HEK293 (cell line): ENCODE results near the gene SMNDC1.

Experiments used
- CTCF ChIA-PET: fragments of 350-600 bp; formaldehyde crosslinking; extraction: SDS; loops from one replicate; lab custom pipeline; 2021; ENCODE audit warnings: antibody characterized with exemption; lab: Yijun Ruan, JAX
- POLR2A ChIA-PET: fragments of 300-600 bp; formaldehyde crosslinking; extraction: SDS; loops from one replicate; lab custom pipeline; 2020; ENCODE audit warnings: antibody characterized with exemption, inconsistent platforms; lab: Yijun Ruan, JAX
- H3K27ac ChIP-seq: fragments of 200-500 bp; sonication (Bioruptor generic); 2 replicates; pipeline ENCODE4 v1.5.1; 2014; ENCODE audit warnings: low read depth, low read length, control low read depth, inconsistent platforms; ENCODE audit errors: extremely low read depth
- H3K36me3 ChIP-seq, 2 experiments: fragments of 200-500 bp in 1 of 2; sonication (Bioruptor generic) in 1 of 2; 1 replicate in 1 of 2; 2 replicates in 1 of 2; pipeline ENCODE4 v1.5.1; 2014 to 2017; ENCODE audit warnings: inconsistent platforms in 2 of 2, low read length in 2 of 2; ENCODE audit not compliant: control insufficient read depth in 2 of 2, insufficient read depth in 1 of 2
- H3K4me1 ChIP-seq: fragments of 200-500 bp; sonication (Bioruptor generic); 2 replicates; pipeline ENCODE4 v1.5.1; 2014; ENCODE audit warnings: mild to moderate bottlenecking, low read length, inconsistent platforms; ENCODE audit not compliant: control insufficient read depth, insufficient read depth
- H3K4me3 ChIP-seq: 2 replicates; pipeline ENCODE4 v1.5.1; 2011; ENCODE audit warnings: low read depth, mild to moderate bottlenecking, control low read depth, low read length, moderate library complexity
- H3K9me3 ChIP-seq: fragments of 200-500 bp; sonication (Bioruptor generic); 2 replicates; pipeline ENCODE4 v1.5.1; 2014; ENCODE audit warnings: low read depth, low read length, inconsistent platforms; ENCODE audit not compliant: control insufficient read depth, insufficient read depth
- FEZF1 ChIP-seq: fragments of 450-650 bp; formaldehyde crosslinking; IDR thresholded peaks from 2 replicates; pipeline ENCODE4 v1.5.1; 2016; ENCODE audit warnings: missing biosample characterization, missing genetic modification characterization
- IKZF3 ChIP-seq: fragments of 450-650 bp; IDR thresholded peaks from 2 replicates; pipeline ENCODE4 v1.5.0; 2018; ENCODE audit warnings: missing biosample characterization, mild to moderate bottlenecking, missing genetic modification characterization, moderate library complexity
- KLF10 ChIP-seq: fragments of 450-650 bp; IDR thresholded peaks from 2 replicates; pipeline ENCODE4 v1.5.1; 2018; ENCODE audit warnings: missing biosample characterization, mild to moderate bottlenecking, missing genetic modification characterization
- KLF8 ChIP-seq: fragments of 450-650 bp; formaldehyde crosslinking; IDR thresholded peaks from 2 replicates; pipeline ENCODE4 v1.5.1; 2016; ENCODE audit warnings: missing biosample characterization, missing genetic modification characterization
- OSR2 ChIP-seq: fragments of 450-650 bp; formaldehyde crosslinking; IDR thresholded peaks from 2 replicates; pipeline ENCODE4 v1.5.1; 2016; ENCODE audit warnings: missing biosample characterization, missing genetic modification characterization
- OVOL3 ChIP-seq: fragments of 450-650 bp; formaldehyde crosslinking; IDR thresholded peaks from 2 replicates; pipeline ENCODE4 v1.5.1; 2016; ENCODE audit warnings: missing biosample characterization, missing genetic modification characterization
- SCRT2 ChIP-seq: fragments of 450-650 bp; formaldehyde crosslinking; IDR thresholded peaks from 2 replicates; pipeline ENCODE4 v1.5.1; 2016; ENCODE audit warnings: missing biosample characterization, missing genetic modification characterization
- SP2 ChIP-seq: fragments of 450-650 bp; formaldehyde crosslinking; IDR thresholded peaks from 2 replicates; pipeline ENCODE4 v1.5.1; 2016; ENCODE audit warnings: missing biosample characterization, missing genetic modification characterization
- SP7 ChIP-seq: fragments of 450-650 bp; formaldehyde crosslinking; IDR thresholded peaks from 2 replicates; pipeline ENCODE4 v1.5.1; 2016; ENCODE audit warnings: missing biosample characterization, missing genetic modification characterization
- YY2 ChIP-seq: fragments of 450-650 bp; formaldehyde crosslinking; IDR thresholded peaks from 2 replicates; pipeline ENCODE4 v1.5.1; 2016; ENCODE audit warnings: missing biosample characterization, missing genetic modification characterization
- ZBTB1 ChIP-seq: fragments of 450-650 bp; formaldehyde crosslinking; IDR thresholded peaks from 2 replicates; pipeline ENCODE4 v1.5.1; 2016; ENCODE audit warnings: missing biosample characterization, missing genetic modification characterization
- ZEB2 ChIP-seq: fragments of 450-650 bp; formaldehyde crosslinking; IDR thresholded peaks from 2 replicates; pipeline ENCODE4 v1.5.1; 2016; ENCODE audit warnings: missing biosample characterization, missing genetic modification characterization
- ZFP3 ChIP-seq: fragments of 450-650 bp; formaldehyde crosslinking; IDR thresholded peaks from 2 replicates; pipeline ENCODE4 v1.5.1; 2016; ENCODE audit warnings: low read depth, missing biosample characterization, missing genetic modification characterization
- ZNF2 ChIP-seq: fragments of 450-650 bp; formaldehyde crosslinking; IDR thresholded peaks from 2 replicates; pipeline ENCODE4 v1.5.1; 2016; ENCODE audit warnings: missing biosample characterization, missing genetic modification characterization
- ZNF214 ChIP-seq: fragments of 450-650 bp; formaldehyde crosslinking; IDR thresholded peaks from 2 replicates; pipeline ENCODE4 v1.5.1; 2017; ENCODE audit warnings: missing biosample characterization, mild to moderate bottlenecking, missing genetic modification characterization, borderline replicate concordance
- ZNF239 ChIP-seq: fragments of 450-650 bp; formaldehyde crosslinking; IDR thresholded peaks from 2 replicates; pipeline ENCODE4 v1.5.1; 2016; ENCODE audit warnings: missing biosample characterization, missing genetic modification characterization
- ZNF280C ChIP-seq: fragments of 450-650 bp; formaldehyde crosslinking; IDR thresholded peaks from 2 replicates; pipeline ENCODE4 v1.5.1; 2016; ENCODE audit warnings: missing biosample characterization, missing genetic modification characterization
- ZNF350 ChIP-seq: fragments of 450-650 bp; formaldehyde crosslinking; IDR thresholded peaks from 2 replicates; pipeline ENCODE4 v1.5.0; 2017; ENCODE audit warnings: missing biosample characterization, mild to moderate bottlenecking, missing genetic modification characterization
- ZNF366 ChIP-seq: fragments of 450-650 bp; formaldehyde crosslinking; conservative IDR thresholded peaks from 2 replicates; pipeline ENCODE4 v1.5.1; 2016; ENCODE audit warnings: missing biosample characterization, missing genetic modification characterization
- ZNF426 ChIP-seq: fragments of 450-650 bp; formaldehyde crosslinking; IDR thresholded peaks from 2 replicates; pipeline ENCODE4 v1.5.1; 2017; ENCODE audit warnings: missing biosample characterization, missing genetic modification characterization, mild to moderate bottlenecking, inconsistent platforms, moderate library complexity
- ZNF48 ChIP-seq: fragments of 450-650 bp; formaldehyde crosslinking; IDR thresholded peaks from 2 replicates; pipeline ENCODE4 v1.5.1; 2016; ENCODE audit warnings: missing biosample characterization, missing genetic modification characterization
- ZNF585B ChIP-seq: fragments of 450-650 bp; formaldehyde crosslinking; IDR thresholded peaks from 2 replicates; pipeline ENCODE4 v1.5.1; 2016; ENCODE audit warnings: missing biosample characterization, missing genetic modification characterization
- ZNF600 ChIP-seq: fragments of 450-650 bp; formaldehyde crosslinking; IDR thresholded peaks from 2 replicates; pipeline ENCODE4 v1.5.1; 2016; ENCODE audit warnings: missing biosample characterization, missing genetic modification characterization
- ZNF629 ChIP-seq: fragments of 450-650 bp; formaldehyde crosslinking; IDR thresholded peaks from 2 replicates; pipeline ENCODE4 v1.5.1; 2017; ENCODE audit warnings: missing biosample characterization, missing genetic modification characterization
- ZNF654 ChIP-seq: fragments of 450-650 bp; formaldehyde crosslinking; IDR thresholded peaks from 2 replicates; pipeline ENCODE4 v1.5.1; 2016; ENCODE audit warnings: low read depth, missing biosample characterization, missing genetic modification characterization
- ZNF692 ChIP-seq: fragments of 450-650 bp; formaldehyde crosslinking; IDR thresholded peaks from 2 replicates; pipeline ENCODE4 v1.5.1; 2016; ENCODE audit warnings: missing biosample characterization, missing genetic modification characterization
- ZNF707 ChIP-seq: fragments of 450-650 bp; formaldehyde crosslinking; IDR thresholded peaks from 2 replicates; pipeline ENCODE4 v1.5.1; 2016; ENCODE audit warnings: missing biosample characterization, missing genetic modification characterization
- ZSCAN30 ChIP-seq: fragments of 450-650 bp; IDR thresholded peaks from 2 replicates; pipeline ENCODE4 v1.5.1; 2018; ENCODE audit warnings: missing biosample characterization, mild to moderate bottlenecking, missing genetic modification characterization, moderate library complexity
- TF ChIP-seq, protein P1 (sequence below): fragments of 450-650 bp; formaldehyde crosslinking; IDR thresholded peaks from 2 replicates; pipeline ENCODE4 v1.5.1; 2016; ENCODE audit warnings: missing biosample characterization, missing genetic modification characterization
- TF ChIP-seq, protein P2 (sequence below): fragments of 450-650 bp; formaldehyde crosslinking; IDR thresholded peaks from 2 replicates; pipeline ENCODE4 v1.5.1; 2016; ENCODE audit warnings: missing biosample characterization, missing genetic modification characterization, low read depth
- TF ChIP-seq, protein P3 (sequence below): sonication (generic); formaldehyde crosslinking; IDR thresholded peaks from 2 replicates; pipeline ENCODE4 v1.8.1; 2022; ENCODE audit warnings: mild to moderate bottlenecking, moderate library complexity, missing genetic modification reagents

Gene SMNDC1

GRCh38 chr10:110279407-110279986, 25.2 kb downstream of the SMNDC1 start:
- Histone ChIP-seq H3K9me3 (no peaks in the 10 kb centered on the region), H3K36me3 (peaks cover 11 to 13% of the 10 kb centered on the region in 2 experiments), H3K27ac (no peak overlapping the region), H3K4me3 (no peak overlapping the region), H3K4me1 (peaks cover 11% of the 10 kb centered on the region)
- POLR2A ChIA-PET: no interaction called here
- CTCF ChIA-PET: interaction anchor here (0.6 to 7.6 kb wide), 31 partner anchors 9 to 404 kb away, joined by 3 to 119 read pairs (median 5); partner anchors contain the start of gene MXI1
- TF ChIP-seq ZNF707 (tag by site-specific recombination) (no peak), ZNF214 (tag by site-specific recombination) (no peak), FEZF1 (tag by site-specific recombination) (peak; percentile 46), SCRT2 (tag by site-specific recombination) (no peak), KLF8 (tag by site-specific recombination) (no peak), ZNF629 (peak; percentile 18; the same call in 1 of the 2 replicates), ZFP3 (no peak), ZNF48 (tag by site-specific recombination) (no peak), ZNF585B (tag by site-specific recombination) (no peak), OVOL3 (tag by site-specific recombination) (no peak), ZNF692 (tag by site-specific recombination) (peak; percentile 83), SP2 (tag by site-specific recombination) (no peak), ZNF280C (tag by site-specific recombination) (no peak), IKZF3 (tag by site-specific recombination) (peak; percentile 64), YY2 (no peak), ZNF654 (tag by site-specific recombination) (peak; percentile 83), ZEB2 (0 out of 2 replicates have a peak, but pooled peaks have one; percentile 35), ZBTB1 (no peak), ZNF350 (no peak), ZNF600 (tag by site-specific recombination) (peak; percentile 47), ZNF2 (peak; percentile 67), SP7 (tag by site-specific recombination) (0 out of 2 replicates have a peak, but pooled peaks have one; percentile 11), ZSCAN30 (tag by site-specific recombination) (peak; percentile 70; the same call in 1 of the 2 replicates), ZNF426 (tag by site-specific recombination) (no peak), OSR2 (no peak), KLF10 (tag by site-specific recombination) (peak; percentile 19; the same call in 1 of the 2 replicates), ZNF366 (peak; percentile 48; the same call in 1 of the 2 replicates), ZNF239 (tag by site-specific recombination) (no peak)
- TF ChIP-seq, protein P1, sequence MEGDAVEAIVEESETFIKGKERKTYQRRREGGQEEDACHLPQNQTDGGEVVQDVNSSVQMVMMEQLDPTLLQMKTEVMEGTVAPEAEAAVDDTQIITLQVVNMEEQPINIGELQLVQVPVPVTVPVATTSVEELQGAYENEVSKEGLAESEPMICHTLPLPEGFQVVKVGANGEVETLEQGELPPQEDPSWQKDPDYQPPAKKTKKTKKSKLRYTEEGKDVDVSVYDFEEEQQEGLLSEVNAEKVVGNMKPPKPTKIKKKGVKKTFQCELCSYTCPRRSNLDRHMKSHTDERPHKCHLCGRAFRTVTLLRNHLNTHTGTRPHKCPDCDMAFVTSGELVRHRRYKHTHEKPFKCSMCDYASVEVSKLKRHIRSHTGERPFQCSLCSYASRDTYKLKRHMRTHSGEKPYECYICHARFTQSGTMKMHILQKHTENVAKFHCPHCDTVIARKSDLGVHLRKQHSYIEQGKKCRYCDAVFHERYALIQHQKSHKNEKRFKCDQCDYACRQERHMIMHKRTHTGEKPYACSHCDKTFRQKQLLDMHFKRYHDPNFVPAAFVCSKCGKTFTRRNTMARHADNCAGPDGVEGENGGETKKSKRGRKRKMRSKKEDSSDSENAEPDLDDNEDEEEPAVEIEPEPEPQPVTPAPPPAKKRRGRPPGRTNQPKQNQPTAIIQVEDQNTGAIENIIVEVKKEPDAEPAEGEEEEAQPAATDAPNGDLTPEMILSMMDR: peak; percentile 65; the same call in 1 of the 2 replicates
- TF ChIP-seq, protein P2, sequence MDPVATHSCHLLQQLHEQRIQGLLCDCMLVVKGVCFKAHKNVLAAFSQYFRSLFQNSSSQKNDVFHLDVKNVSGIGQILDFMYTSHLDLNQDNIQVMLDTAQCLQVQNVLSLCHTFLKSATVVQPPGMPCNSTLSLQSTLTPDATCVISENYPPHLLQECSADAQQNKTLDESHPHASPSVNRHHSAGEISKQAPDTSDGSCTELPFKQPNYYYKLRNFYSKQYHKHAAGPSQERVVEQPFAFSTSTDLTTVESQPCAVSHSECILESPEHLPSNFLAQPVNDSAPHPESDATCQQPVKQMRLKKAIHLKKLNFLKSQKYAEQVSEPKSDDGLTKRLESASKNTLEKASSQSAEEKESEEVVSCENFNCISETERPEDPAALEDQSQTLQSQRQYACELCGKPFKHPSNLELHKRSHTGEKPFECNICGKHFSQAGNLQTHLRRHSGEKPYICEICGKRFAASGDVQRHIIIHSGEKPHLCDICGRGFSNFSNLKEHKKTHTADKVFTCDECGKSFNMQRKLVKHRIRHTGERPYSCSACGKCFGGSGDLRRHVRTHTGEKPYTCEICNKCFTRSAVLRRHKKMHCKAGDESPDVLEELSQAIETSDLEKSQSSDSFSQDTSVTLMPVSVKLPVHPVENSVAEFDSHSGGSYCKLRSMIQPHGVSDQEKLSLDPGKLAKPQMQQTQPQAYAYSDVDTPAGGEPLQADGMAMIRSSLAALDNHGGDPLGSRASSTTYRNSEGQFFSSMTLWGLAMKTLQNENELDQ (tag by site-specific recombination): no peak
- TF ChIP-seq, protein P3, sequence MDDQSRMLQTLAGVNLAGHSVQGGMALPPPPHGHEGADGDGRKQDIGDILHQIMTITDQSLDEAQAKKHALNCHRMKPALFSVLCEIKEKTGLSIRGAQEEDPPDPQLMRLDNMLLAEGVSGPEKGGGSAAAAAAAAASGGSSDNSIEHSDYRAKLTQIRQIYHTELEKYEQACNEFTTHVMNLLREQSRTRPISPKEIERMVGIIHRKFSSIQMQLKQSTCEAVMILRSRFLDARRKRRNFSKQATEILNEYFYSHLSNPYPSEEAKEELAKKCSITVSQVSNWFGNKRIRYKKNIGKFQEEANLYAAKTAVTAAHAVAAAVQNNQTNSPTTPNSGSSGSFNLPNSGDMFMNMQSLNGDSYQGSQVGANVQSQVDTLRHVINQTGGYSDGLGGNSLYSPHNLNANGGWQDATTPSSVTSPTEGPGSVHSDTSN (CRISPR knock-in tag): no peak
